ENCODE data around the gene CACNG5.

- TF ChIP-seq, protein P1, sequence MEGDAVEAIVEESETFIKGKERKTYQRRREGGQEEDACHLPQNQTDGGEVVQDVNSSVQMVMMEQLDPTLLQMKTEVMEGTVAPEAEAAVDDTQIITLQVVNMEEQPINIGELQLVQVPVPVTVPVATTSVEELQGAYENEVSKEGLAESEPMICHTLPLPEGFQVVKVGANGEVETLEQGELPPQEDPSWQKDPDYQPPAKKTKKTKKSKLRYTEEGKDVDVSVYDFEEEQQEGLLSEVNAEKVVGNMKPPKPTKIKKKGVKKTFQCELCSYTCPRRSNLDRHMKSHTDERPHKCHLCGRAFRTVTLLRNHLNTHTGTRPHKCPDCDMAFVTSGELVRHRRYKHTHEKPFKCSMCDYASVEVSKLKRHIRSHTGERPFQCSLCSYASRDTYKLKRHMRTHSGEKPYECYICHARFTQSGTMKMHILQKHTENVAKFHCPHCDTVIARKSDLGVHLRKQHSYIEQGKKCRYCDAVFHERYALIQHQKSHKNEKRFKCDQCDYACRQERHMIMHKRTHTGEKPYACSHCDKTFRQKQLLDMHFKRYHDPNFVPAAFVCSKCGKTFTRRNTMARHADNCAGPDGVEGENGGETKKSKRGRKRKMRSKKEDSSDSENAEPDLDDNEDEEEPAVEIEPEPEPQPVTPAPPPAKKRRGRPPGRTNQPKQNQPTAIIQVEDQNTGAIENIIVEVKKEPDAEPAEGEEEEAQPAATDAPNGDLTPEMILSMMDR (IDR thresholded peaks at IDR 0.05): no peak
- no peak for TF ChIP-seq POLR2A (IDR thresholded peaks at IDR 0.05)
- no peak for TF ChIP-seq POLR2AphosphoS5 (IDR thresholded peaks at IDR 0.05)
These were observed 15.5 kb upstream of the CACNG5 start for GRCh38 chr17:66819466-66819865.

All from sigmoid colon (tissue), 4 donors.